AG04450 (cell line): Measurements from ENCODE around the gene NDFIP1. TPM values are rescaled to one million over a fixed set of nuclear protein-coding genes. Genes with fewer than 3 reads are reported as not detected.

Source experiments
- CTCF ChIA-PET: fragments of 300-600, 350-600 bp; formaldehyde crosslinking; extraction: SDS; loops from one replicate; lab custom pipeline; 2022; ENCODE audit warnings: antibody characterized with exemption, inconsistent platforms; lab: Charles Lee
- POLR2A ChIA-PET: fragments of 350-600 bp; formaldehyde crosslinking; extraction: SDS; loops from one replicate; lab custom pipeline; 2021; ENCODE audit warnings: antibody characterized with exemption, inconsistent platforms; lab: Yijun Ruan, JAX
- DNase-seq: peaks from one replicate; pipeline ENCODE4 v3.0.0-alpha.2; 2011; ENCODE audit warnings: low read depth, low spot score
- H3K27ac ChIP-seq: one replicate; pipeline ENCODE4 v1.5.1; 2012; ENCODE audit warnings: low read depth, low read length, control low read depth
- H3K27me3 ChIP-seq: one replicate; pipeline ENCODE4 v1.6.0; 2012; ENCODE audit warnings: low read length; ENCODE audit not compliant: control insufficient read depth, insufficient read depth
- H3K4me3 ChIP-seq: 2 replicates; pipeline ENCODE4 v1.5.1; 2011; ENCODE audit warnings: mild to moderate bottlenecking, low read depth, low read length, control low read depth
- H3K9me3 ChIP-seq: 2 replicates; pipeline ENCODE4 v1.5.1; 2012; ENCODE audit warnings: low read length; ENCODE audit not compliant: control insufficient read depth, insufficient read depth
- polyA plus RNA-seq: library from polyadenylated mRNA; depleted of rRNA; stranded (reverse); fragments of >200 nt; gene quantifications from 2 replicates; pipeline ENCODE4 v1.2.3, GENCODE V29; 2011
- TF ChIP-seq, protein P1 (sequence below): IDR thresholded peaks from 2 replicates; pipeline ENCODE4 v1.5.1; 2011; ENCODE audit warnings: low read depth, low read length, control low read depth, inconsistent platforms

NDFIP1 gene
- polyA plus RNA-seq, 1 experiment, result 31.9 TPM

DNA sequence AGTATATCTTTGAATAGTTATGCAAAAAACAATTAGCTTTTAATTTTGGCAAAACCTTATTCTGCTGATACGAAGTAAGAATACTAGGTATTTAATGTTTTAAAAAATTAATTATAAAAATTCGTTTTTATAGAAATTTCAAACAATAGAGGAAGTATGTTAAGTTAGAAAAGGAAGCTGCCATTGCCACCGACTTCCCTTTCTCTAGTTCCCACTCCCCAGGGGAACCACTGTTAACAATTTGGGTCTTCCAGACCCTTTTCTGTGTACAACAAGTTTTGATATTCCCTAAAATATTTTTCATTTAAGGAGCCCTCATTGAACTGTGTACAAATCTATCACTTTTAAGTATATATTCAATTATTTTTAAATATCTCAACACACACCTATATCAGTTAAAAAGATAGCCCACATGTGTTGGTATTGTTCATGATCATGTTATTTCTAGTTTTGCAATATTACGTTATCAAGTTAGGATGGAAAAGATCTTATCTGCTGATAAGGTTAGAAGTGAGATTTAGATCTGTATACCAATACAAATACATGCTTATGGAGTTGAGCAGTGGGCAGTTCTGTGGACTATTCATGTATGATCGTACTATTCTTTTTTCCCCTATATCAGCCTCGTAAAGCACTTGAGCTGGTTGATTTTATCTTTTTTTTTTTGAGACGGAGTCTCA is 25.9 kb downstream of the NDFIP1 start:
- ChIA-PET CTCF (interaction anchor here (1.3 to 3.3 kb wide), 4 partner anchors 9 to 579 kb away, joined by 3 to 14 read pairs (median 9); partner anchors contain the start of gene GNPDA1), POLR2A (no interaction called here)
- Histone ChIP-seq H3K4me3 (no peak overlapping the region), H3K27me3 (no peaks in the 10 kb centered on the region), H3K27ac (no peak overlapping the region), H3K9me3 (no peaks in the 10 kb centered on the region)
- no peak for DNase-seq
- TF ChIP-seq, protein P1, sequence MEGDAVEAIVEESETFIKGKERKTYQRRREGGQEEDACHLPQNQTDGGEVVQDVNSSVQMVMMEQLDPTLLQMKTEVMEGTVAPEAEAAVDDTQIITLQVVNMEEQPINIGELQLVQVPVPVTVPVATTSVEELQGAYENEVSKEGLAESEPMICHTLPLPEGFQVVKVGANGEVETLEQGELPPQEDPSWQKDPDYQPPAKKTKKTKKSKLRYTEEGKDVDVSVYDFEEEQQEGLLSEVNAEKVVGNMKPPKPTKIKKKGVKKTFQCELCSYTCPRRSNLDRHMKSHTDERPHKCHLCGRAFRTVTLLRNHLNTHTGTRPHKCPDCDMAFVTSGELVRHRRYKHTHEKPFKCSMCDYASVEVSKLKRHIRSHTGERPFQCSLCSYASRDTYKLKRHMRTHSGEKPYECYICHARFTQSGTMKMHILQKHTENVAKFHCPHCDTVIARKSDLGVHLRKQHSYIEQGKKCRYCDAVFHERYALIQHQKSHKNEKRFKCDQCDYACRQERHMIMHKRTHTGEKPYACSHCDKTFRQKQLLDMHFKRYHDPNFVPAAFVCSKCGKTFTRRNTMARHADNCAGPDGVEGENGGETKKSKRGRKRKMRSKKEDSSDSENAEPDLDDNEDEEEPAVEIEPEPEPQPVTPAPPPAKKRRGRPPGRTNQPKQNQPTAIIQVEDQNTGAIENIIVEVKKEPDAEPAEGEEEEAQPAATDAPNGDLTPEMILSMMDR, result no peak

DNA sequence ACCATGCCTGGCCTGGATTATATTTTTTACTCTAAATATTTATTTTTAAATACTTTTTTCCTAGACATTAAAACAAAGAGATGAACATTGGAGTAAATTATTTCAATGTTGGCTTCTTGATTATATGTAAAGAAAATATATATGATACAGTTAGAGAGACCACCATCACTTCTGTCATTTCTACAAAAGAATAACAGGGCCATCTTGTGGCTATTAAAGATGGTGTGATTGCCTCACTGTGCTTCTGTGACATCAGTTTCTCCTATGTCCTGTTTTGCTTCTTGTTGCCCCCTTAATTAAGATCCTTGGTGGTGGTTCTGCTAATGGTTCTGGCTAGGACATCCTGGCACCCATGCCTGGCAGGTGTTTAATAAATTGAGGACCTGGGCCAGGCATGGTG is 32.9 kb downstream of the NDFIP1 start:
- CTCF ChIA-PET, result interaction anchor here (0.6 to 6.1 kb wide), 2 partner anchors 131 to 510 kb away, joined by 5 to 84 read pairs; partner anchors contain the start of gene GNPDA1
- DNase-seq, result no peak
- TF ChIP-seq, protein P1, result no peak
- Histone ChIP-seq H3K9me3 (no peaks in the 10 kb centered on the region), H3K4me3 (no peak overlapping the region), H3K27me3 (no peaks in the 10 kb centered on the region), H3K27ac (no peak overlapping the region)
- POLR2A ChIA-PET, result no interaction called here

DNA sequence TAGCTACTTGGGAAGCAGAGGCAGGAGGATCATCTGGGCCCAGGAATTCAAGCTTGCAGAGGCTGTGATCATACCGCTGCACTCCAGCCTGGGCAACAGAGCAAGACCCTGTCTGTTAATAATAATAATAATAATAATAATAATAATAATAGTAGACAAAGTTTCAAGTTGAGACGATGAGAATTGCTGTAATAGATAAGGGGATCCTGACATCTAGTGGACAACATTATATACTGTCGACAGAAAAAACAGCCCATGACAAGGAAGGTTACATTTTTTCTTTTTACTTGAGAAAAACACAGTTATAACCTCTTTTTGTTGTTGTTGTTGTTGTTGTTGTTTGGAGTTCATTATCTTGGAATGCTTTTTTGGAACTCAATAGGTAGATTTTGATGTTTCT is 35.3 kb downstream of the NDFIP1 start:
- peak; percentile 18 for DNase-seq
- Histone ChIP-seq H3K9me3 (no peaks in the 10 kb centered on the region), H3K4me3 (no peak overlapping the region), H3K27me3 (no peaks in the 10 kb centered on the region), H3K27ac (no peak overlapping the region)
- ChIA-PET CTCF (interaction anchor here (0.6 to 7.3 kb wide), 14 partner anchors 10 to 555 kb away, joined by 3 to 165 read pairs (median 6); partner anchors contain the start of gene GNPDA1), POLR2A (no interaction called here)
- TF ChIP-seq, protein P1, result peak; percentile 59

DNA sequence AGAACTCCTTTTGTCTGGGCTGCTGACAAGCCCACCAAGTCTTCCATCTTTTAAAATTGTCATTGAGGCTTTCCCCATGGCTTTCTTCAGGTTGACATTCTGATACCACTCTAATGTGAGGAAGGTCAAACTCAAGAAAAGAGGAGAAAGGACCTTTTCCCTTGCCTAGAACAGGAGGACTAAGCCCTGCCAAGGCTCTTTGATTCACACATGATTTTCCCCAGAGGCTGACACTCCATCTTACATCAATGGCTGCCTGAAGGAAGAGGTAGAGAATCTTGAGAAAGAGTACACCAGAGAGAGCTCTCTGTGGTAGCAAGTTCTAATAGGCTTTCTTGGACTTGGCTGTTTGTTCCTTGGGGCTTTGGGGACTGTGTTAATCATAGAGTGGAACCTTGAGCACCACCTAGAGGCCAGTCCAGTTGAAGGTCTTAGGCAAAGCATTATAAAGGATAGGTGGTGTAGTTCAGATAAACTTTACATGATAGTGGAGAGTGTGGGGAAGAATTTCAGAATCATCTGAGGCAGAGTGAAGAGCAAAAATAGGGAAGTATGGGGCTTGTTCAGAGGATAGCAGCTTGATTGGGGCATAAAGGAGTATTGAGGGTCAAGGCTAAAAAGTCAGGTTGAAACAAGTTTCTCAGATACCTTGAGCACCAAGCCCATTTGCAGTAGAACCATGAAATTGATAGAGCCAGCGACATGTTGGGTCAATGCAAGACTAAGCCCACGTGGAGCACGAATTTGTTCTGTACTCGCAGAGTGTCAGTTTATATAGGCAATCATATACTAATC is 36.7 kb downstream of the NDFIP1 start:
- Histone ChIP-seq H3K27me3 (no peaks in the 10 kb centered on the region), H3K27ac (no peak overlapping the region), H3K4me3 (no peak overlapping the region), H3K9me3 (no peaks in the 10 kb centered on the region)
- TF ChIP-seq, protein P1, result peak; percentile 81
- peak; percentile 16 for DNase-seq
- ChIA-PET CTCF (interaction anchor here (0.6 to 7.3 kb wide), 31 partner anchors 9 to 510 kb away, joined by 3 to 165 read pairs (median 4); partner anchors contain the start of genes GNPDA1 and RNF14), POLR2A (no interaction called here)

DNA sequence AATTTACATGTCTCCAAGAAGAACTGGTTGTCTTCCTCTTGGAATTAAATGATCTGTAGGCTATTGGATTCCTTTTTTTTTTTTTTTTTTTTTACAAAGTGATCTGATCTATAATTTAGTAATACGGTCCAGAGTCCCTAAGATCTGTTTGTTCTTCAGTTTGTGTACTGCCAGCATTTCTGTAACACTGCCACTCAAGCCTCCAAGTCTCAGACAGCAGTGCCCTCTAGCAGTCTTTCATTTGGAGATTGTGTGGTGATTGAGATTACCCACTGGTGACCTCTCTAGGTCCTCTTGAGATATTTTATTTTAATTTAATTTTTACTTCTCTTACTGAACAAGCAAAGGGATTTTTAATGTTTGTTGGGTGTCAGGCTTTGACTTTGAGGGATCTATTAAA is 40.8 kb downstream of the NDFIP1 start:
- H3K27me3 ChIP-seq, result no peaks in the 10 kb centered on the region
- CTCF ChIA-PET, result interaction anchor here (1.7 to 7.3 kb wide), 5 partner anchors 138 to 564 kb away, joined by 3 to 165 read pairs (median 6); no protein-coding TSS in a partner anchor
- no peak overlapping the region for H3K4me3 ChIP-seq
- no peaks in the 10 kb centered on the region for H3K9me3 ChIP-seq
- POLR2A ChIA-PET, result no interaction called here
- TF ChIP-seq, protein P1, result no peak
- no peak overlapping the region for H3K27ac ChIP-seq
- DNase-seq, result no peak
